ENCODE results near the gene KIF6. TPM values are rescaled to one million over a fixed set of nuclear protein-coding genes. Genes with fewer than 3 reads are reported as not detected.

KIF6 gene, protein sequence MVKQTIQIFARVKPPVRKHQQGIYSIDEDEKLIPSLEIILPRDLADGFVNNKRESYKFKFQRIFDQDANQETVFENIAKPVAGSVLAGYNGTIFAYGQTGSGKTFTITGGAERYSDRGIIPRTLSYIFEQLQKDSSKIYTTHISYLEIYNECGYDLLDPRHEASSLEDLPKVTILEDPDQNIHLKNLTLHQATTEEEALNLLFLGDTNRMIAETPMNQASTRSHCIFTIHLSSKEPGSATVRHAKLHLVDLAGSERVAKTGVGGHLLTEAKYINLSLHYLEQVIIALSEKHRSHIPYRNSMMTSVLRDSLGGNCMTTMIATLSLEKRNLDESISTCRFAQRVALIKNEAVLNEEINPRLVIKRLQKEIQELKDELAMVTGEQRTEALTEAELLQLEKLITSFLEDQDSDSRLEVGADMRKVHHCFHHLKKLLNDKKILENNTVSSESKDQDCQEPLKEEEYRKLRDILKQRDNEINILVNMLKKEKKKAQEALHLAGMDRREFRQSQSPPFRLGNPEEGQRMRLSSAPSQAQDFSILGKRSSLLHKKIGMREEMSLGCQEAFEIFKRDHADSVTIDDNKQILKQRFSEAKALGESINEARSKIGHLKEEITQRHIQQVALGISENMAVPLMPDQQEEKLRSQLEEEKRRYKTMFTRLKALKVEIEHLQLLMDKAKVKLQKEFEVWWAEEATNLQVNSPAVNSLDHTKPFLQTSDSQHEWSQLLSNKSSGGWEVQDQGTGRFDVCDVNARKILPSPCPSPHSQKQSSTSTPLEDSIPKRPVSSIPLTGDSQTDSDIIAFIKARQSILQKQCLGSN
- 1 to 10 TPM in 3 of 4 donors, under 1 TPM in 1; 0.83 to 2.6 (median 1.1) TPM for total RNA-seq

DNA sequence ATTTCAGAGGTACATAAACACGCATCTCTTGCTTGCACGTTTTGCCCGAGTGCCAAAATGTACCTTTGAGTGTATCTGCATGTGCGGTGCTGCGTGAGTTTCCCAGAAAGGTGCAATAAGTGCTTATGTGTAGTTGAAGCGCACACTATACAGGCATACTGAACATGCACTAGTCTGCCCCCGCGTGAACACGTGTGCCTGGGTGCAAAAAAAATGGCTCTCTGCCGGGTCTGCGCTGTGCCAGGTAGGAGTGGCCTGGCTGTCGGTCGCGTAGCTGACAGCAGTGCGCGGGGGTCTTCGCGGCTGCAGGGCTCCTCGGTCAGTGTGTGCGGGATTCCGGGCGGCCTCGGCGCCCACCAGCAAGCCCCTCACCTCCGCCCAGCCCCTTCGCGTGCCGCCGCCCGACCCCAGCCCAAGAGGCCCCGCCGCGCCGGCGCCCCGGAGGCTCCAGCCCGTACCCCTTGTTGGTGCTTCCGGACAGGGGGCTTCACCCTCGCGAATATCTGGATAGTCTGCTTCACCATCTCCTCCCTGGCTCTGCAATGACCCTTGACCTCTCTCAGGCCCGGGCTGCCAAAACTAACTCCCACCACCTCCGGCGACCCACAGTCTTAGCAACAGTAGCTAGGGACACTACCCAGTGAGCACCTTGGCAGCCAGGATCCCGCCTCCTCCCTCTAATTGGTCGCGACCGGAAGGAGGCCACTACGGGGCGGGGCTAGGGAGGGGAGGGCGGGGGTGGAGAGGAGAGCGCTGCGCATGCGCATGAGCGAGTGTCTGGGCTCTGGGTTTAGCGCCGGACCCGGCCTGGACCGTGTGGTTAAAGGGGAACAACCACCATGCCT lies at the start of gene KIF6:
Gene KIF6 (minus strand): TSS at position 622 of the 845 bp plus-strand sequence. CDS start 98 bp downstream, at position 524.
- no peaks in the 10 kb centered on the region for H3K27me3 ChIP-seq
- no peaks in the 10 kb centered on the region for H3K9me3 ChIP-seq
- intact Hi-C loops (cut with DNase I): no loop called here
- peak; percentile 97 for DNase-seq (ENCODE audit: extremely low spot score)
- no peaks in the 10 kb centered on the region for H3K36me3 ChIP-seq
- TF ChIP-seq POLR2AphosphoS5 (IDR thresholded peaks at IDR 0.05): peak; percentile 25 to 57
- TF ChIP-seq EP300 (IDR thresholded peaks at IDR 0.05): no peak
- WGBS: 5% methylated on average over 35 of the region's 58 CpGs
- H3K27ac ChIP-seq (replicated peaks in 1 of 4): peak within 1 kb of the TSS; percentile 69 to 86 (median 80)
- peak within 1 kb of the TSS; percentile 74 to 97 (median 85) for H3K4me3 ChIP-seq
- peaks cover 0 to 12% (median 5%) of the 10 kb centered on the region in 4 donors for H3K4me1 ChIP-seq

DNA sequence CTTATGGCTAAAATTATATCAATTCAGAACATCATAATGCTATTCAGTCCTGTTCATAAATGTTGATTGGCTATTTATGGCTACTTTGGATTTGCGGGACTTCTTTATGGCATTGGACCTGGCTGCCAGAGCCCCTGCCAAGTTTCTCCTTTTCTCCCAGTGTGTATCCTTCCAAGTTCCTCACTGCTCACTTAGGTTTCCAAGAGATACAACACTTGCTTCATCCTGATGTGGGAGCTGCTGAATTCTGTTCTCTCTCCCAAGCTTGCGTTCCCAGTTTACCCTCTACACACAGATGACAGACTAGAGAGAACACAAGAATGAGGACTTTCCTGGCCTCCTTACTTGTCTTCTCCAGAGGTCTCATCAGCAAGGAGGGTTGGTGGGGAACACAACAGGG lies 48.6 kb upstream of the KIF6 start:
- intact Hi-C loops (cut with DNase I): no loop called here
- Histone ChIP-seq H3K27me3 (no peaks in the 10 kb centered on the region), H3K9me3 (no peaks in the 10 kb centered on the region), H3K27ac (replicated peaks in 1 of 4) (peak overlapping the region; percentile 78 to 84 (median 82)), H3K36me3 (no peaks in the 10 kb centered on the region), H3K4me3 (no peak overlapping the region), H3K4me1 (peaks cover 11 to 65% (median 62%) of the 10 kb centered on the region in 4 donors)
- 58% methylated on average over 2 of the region's 2 CpGs for WGBS
- TF ChIP-seq EP300 (IDR thresholded peaks at IDR 0.05) (no peak), POLR2AphosphoS5 (IDR thresholded peaks at IDR 0.05) (no peak), POLR2A (IDR thresholded peaks at IDR 0.05; ENCODE audit: low read depth) (no peak)
- TF ChIP-seq, protein P1, sequence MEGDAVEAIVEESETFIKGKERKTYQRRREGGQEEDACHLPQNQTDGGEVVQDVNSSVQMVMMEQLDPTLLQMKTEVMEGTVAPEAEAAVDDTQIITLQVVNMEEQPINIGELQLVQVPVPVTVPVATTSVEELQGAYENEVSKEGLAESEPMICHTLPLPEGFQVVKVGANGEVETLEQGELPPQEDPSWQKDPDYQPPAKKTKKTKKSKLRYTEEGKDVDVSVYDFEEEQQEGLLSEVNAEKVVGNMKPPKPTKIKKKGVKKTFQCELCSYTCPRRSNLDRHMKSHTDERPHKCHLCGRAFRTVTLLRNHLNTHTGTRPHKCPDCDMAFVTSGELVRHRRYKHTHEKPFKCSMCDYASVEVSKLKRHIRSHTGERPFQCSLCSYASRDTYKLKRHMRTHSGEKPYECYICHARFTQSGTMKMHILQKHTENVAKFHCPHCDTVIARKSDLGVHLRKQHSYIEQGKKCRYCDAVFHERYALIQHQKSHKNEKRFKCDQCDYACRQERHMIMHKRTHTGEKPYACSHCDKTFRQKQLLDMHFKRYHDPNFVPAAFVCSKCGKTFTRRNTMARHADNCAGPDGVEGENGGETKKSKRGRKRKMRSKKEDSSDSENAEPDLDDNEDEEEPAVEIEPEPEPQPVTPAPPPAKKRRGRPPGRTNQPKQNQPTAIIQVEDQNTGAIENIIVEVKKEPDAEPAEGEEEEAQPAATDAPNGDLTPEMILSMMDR (IDR thresholded peaks at IDR 0.05): no peak
- DNase-seq (ENCODE audit: extremely low spot score): no peak

DNA sequence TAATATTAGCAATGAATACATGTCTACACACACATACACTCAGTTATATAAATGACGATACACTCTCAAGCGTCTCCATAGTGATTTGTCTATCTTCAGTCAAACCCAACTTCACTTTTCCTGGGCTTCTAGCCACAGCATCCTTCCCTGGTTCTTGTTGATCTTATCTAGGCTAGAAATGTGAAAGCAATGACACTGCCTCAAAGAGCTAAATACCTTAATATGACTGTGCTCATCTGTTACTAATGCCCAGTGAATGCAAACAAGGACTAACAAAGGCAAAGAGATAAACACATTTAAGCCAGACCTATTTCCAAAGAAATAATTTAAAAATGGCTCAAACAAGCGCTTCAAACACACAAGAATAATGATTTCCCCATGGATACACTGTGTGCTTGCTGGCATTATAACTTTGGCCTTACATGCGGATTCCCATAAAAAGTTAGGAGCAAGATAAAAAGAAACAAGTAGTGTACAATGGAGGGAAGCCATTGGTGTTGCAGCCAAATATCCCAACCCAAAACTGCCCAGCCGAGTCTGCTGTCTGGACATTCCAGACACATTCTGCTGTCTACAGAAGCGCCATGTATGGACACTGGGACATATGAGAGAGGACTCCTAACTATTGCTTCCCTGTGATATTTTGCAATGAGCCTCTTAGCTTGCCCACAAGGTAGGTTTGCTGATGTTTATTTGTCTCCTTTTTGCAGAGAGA lies 47.5 kb upstream of the KIF6 start:
- H3K4me3 ChIP-seq: no peak overlapping the region
- WGBS: 39% methylated on average over 6 of the region's 6 CpGs
- peaks cover 4 to 54% (median 51%) of the 10 kb centered on the region in 4 donors for H3K4me1 ChIP-seq
- DNase-seq (ENCODE audit: extremely low spot score): peak; percentile 89
- intact Hi-C loops (cut with DNase I): no loop called here
- H3K27me3 ChIP-seq: no peaks in the 10 kb centered on the region
- no peaks in the 10 kb centered on the region for H3K9me3 ChIP-seq
- H3K36me3 ChIP-seq: no peaks in the 10 kb centered on the region
- H3K27ac ChIP-seq (replicated peaks in 1 of 4): peak overlapping the region; percentile 78 to 84 (median 82)
- TF ChIP-seq, protein P1 (IDR thresholded peaks at IDR 0.05): no peak
- TF ChIP-seq EP300 (IDR thresholded peaks at IDR 0.05) (peak; percentile 53), POLR2AphosphoS5 (IDR thresholded peaks at IDR 0.05) (peak; percentile 64 to 72)

DNA sequence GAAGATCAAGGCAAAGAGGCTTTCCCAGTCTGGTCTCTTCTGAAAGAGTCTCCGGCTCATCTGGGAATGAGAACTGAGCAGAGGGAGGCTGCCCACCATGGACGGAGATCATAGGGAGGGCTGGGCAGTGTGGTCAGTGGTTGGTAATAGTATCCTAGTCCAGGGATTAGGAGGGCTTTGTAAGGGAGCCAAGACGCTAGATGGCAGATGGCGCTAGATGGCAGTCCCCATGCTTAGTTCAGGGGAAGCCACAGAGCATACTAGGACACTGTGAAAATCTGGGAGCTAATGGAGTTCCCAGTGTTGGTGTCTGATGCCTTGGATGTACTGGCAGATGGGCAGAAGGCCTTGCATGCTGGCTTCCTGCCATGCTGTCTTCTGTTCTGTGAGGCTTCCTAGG lies 45.2 kb upstream of the KIF6 start:
- Histone ChIP-seq H3K36me3 (no peaks in the 10 kb centered on the region), H3K27me3 (no peaks in the 10 kb centered on the region), H3K4me1 (peaks cover 0 to 40% (median 36%) of the 10 kb centered on the region in 4 donors), H3K4me3 (no peak overlapping the region), H3K9me3 (no peaks in the 10 kb centered on the region), H3K27ac (replicated peaks in 1 of 4) (peak overlapping the region in 1 of 4 donors; percentile 84)
- no peak for DNase-seq (ENCODE audit: extremely low spot score)
- intact Hi-C loops (cut with DNase I): no loop called here
- TF ChIP-seq, protein P1 (IDR thresholded peaks at IDR 0.05): no peak
- TF ChIP-seq POLR2A (IDR thresholded peaks at IDR 0.05; ENCODE audit: low read depth) (no peak), POLR2AphosphoS5 (IDR thresholded peaks at IDR 0.05) (no peak), EP300 (IDR thresholded peaks at IDR 0.05) (no peak)
- WGBS: 97% methylated on average over 4 of the region's 4 CpGs

Measured in esophagus muscularis mucosa (tissue), 4 donors.